Measurements from ENCODE around the gene OR4D1.

Gene OR4D1

DNA sequence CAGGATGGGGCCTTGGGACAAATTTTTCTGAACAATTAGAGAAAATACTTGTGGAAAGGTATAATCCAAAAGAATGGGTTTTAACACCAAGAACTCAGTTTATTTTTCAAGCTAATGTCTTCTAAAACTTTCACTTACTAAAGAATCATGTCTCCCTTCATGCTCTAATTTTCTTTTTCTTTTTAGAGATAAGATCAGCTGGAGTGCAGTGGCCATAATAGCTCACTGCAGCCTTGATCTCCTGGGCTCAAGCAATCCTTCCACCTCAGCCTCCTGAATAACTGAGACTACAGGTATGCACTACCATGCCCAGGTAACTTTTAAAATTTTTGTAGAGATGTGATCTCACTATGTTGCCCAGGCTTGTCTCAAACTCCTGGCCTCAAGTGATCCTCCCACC is 5.5 kb downstream of the OR4D1 start:
- DNase-seq (ENCODE audit: low spot score), result no peak

GRCh38 chr17:58156839-58157803 is 8.9 kb downstream of the OR4D1 start:
- DNase-seq (ENCODE audit: low spot score), result no peak

DNA sequence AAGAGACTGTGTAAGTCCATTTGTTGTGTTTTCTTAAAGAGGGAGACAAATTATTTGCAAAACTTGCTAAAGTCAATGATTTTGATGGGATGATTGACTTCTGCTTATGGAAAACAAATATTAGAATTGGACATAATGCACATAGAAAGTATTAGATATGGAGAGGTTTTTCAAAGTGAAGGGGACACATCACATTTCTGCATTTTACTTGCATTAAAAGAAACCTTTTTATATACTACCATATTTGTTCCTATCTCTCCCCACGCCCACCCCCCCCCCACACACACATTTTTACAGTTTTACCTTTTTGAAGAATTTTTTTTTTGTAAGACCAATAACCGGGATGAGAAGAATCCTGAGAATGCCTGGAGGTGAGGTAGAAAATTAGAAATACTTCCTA is 10.0 kb downstream of the OR4D1 start:
- DNase-seq (ENCODE audit: low spot score), result no peak

DNA sequence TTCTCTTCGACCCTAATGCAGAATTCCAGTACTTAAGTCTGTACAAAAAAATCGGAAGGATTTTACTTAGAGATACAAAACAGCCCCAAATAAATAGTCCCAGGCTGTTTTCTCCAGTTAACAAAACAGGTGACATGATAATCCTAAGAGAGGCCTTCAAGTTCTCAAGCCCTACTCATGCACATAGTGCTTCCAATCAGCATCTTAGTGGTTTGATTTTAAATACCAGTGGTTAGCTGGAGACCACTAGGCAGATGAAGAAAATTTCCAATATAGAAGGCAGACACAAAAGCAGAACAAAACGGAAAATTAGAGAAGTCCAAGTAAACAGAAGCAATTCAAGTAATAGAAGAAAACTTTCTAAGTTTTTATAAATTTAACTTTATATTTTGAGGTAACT is 13.4 kb downstream of the OR4D1 start:
- no peak for DNase-seq (ENCODE audit: low spot score)

DNA sequence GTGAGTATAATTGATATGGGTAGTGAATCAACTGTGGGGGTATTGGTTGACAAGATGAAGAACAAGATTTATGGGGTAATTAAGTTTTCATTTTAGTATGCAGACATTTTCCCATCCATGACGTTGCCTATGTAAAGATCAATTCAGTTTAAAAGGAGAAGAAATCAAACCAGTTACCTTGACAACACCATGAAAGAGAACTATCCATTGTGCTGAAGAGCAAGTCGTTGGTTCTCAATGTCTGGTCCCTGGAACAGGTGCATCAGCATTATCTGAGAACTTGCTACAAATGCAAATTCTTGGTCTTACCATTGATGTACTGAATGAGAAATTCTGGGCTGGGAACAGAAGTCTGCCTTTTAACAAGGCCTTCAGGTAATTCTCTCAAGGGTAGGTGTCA is 17.8 kb downstream of the OR4D1 start:
- no peak for DNase-seq (ENCODE audit: low spot score)

- DNase-seq (ENCODE audit: low spot score), result no peak
These were observed 18.5 kb downstream of the OR4D1 start, which contains the start of gene OR4D2 for GRCh38 chr17:58166682-58167081. OR4D2 (plus strand) TSS chr17:58166982; CDS start chr17:58169656, 2,674 bp downstream.

DNA sequence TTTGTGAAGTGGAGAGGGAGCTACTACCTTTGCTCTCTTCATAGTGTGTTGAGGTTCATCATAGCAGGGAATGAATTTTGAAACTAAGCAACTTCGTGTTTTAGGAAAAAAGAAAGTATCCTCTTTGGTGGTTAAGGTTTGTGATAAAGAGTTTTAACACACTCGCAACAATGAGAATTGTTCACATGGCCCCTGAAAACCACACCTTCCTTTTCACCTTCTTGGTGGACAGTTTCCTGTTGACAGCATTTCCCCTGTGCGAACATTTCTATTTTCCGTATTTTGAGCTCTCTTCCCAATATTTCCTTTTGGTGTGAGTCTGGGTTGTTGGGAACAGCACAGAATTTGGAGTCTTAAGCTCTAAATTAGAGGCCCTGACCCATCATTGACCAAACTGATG is 22.4 kb downstream of the OR4D1 start:
- no peak for DNase-seq (ENCODE audit: low spot score)

- no peak for DNase-seq (ENCODE audit: low spot score)
These were observed 24.3 kb downstream of the OR4D1 start for GRCh38 chr17:58172369-58173071.

GRCh38 chr17:58174871-58175270 is 26.7 kb downstream of the OR4D1 start:
- DNase-seq (ENCODE audit: low spot score), result no peak

GRCh38 chr17:58176200-58176599 is 28.0 kb downstream of the OR4D1 start:
- no peak for DNase-seq (ENCODE audit: low spot score)

GRCh38 chr17:58181796-58182195 is 33.6 kb downstream of the OR4D1 start:
- DNase-seq (ENCODE audit: low spot score), result no peak

- DNase-seq (ENCODE audit: low spot score), result no peak
These were observed 35.3 kb downstream of the OR4D1 start for GRCh38 chr17:58183514-58183913.

DNA sequence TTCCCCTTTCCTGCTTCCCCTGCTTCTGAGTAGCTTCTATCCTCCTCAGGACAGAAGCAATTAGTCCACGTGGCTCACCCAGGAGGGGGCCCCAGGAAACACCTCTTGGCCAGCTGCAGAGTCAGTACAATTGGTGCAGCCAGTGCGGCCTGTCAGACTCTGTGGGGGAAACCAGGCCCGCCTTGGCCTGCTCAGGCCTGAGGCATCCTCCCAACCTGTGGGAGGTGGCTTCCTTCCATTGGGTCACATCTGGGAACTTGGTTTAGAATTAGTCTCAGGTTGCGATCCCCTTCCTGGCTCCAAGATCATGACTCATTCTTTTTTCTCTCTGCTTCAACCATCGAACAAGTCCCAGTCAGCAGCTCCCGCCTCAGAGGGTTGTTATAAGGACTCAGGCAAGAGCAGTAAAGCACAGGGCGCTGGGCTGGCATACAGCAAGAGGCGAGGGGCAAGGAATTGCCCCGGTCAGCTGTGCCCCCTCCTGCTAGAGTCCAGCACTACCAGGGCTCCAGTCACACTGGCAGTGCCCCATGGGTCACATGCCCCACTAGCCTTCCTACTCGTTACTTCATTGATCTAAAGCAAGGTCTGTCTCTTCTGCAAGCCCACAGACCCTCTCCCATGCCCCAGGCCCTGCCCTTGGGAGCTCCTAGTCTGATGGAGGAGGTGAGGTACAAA is 36.3 kb downstream of the OR4D1 start:
- no peak for DNase-seq (ENCODE audit: low spot score)

GRCh38 chr17:58184986-58185761 is 37.0 kb downstream of the OR4D1 start:
- DNase-seq (ENCODE audit: low spot score), result no peak

DNA sequence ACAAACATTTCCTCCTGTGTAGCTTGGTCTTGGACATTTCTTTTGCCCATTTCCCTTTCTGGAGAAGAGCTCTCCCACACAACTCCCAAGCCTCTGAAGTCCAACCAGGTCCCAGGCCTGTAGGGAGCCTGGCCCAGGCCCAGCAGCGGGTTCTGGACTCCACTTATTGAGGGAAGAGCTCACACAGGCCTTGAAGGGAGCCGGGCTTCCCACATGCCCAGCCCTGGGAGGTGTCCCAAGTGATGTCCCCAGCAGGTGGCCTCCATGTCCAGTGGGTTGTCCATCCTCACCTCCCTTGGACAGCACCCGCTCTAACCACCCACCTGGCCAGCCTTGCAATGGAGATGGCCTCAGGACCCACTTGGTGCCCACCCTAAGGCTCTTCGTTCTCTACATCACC is 38.4 kb downstream of the OR4D1 start:
- DNase-seq (ENCODE audit: low spot score), result no peak

- DNase-seq (ENCODE audit: low spot score), result no peak
These were observed 38.9 kb downstream of the OR4D1 start for GRCh38 chr17:58187063-58187462.

GRCh38 chr17:58187675-58188074 is 39.5 kb downstream of the OR4D1 start:
- no peak for DNase-seq (ENCODE audit: low spot score)

DNA sequence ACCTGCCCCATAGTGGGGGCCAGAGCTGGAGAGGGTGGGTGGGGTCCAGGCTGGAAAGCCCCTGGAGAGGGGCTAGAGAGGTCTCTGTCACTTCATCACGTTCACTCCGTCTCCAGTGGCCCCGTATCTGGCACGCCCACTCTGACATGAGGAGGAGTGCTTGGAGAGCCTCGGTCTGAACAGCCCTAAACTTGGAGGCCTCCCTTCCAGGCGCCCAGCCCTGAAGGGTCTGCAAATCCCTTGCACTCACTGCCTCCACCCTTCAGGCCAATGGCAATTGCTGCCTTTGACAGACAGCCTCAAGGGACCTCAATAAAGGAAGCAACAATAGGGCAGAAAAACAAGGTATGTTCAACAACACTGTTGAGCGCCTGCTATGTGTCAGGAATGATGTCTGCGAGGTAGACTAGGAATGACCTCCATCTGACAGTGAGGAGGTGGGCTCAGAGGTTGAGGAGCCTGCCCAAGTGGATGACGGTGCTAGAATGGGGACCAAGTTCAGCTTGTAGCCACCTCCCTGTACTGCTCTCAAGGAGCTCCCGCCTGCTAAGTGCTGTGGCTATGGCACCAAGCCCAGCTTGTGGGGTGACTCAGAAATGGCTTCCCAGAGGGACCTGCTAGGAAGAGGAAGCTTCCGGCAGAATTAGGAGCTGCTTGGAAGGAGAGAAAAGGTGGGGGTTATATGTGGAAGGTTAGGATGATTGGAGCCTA is 41.4 kb downstream of the OR4D1 start:
- peak; percentile 76 for DNase-seq (ENCODE audit: low spot score)

GRCh38 chr17:58191241-58191896 is 43.2 kb downstream of the OR4D1 start:
- DNase-seq (ENCODE audit: low spot score), result no peak

DNA sequence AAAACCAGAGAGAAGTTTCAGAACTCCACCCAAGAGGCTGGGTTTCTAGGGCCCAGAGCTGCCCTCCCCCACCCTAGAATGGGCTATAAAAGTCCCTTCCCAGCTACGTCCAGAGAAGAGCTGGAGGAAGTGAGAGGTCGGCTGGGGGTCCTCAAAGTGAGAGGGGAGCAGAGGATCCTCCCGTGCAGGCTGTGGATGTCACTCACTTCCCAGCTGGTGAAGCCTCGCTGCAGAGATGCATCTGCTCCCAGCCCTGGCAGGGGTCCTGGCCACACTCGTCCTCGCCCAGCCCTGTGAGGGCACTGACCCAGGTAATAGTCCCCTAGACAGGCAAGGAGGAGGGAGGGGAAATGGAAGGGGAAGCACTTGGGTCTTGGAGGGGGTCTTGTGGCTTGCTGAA is 44.4 kb downstream of the OR4D1 start, which contains the start of gene EPX:
Gene EPX (plus strand): TSS at position 115 of the 400 bp plus-strand sequence. CDS start 121 bp downstream, at position 236.
- no peak for DNase-seq (ENCODE audit: low spot score)

Data from COLO829 (cell line).